Transverse colon (tissue), 4 donors: ENCODE results near the gene TCFL5. TPM values are rescaled to one million over a fixed set of nuclear protein-coding genes. Genes with fewer than 3 reads are reported as not detected.
A peak's percentile ranks its signal among the peaks of the same experiment; 100 is the strongest.

Experiments
- DNase-seq: peaks from one replicate; pipeline ENCODE4 v3.0.0-alpha.2; 2019
- H3K27ac ChIP-seq, 4 donors: fragments of 200-600 bp; sonication (generic); 2 replicates each; pipeline ENCODE4 v1.5.1; 2016 to 2018; ENCODE audit warnings: inconsistent platforms in 4 of 4
- H3K27me3 ChIP-seq: fragments of 200-600 bp; sonication (generic); 2 replicates; pipeline ENCODE4 v1.5.1; 2017; ENCODE audit warnings: inconsistent platforms
- H3K36me3 ChIP-seq, 4 donors: fragments of 200-600 bp; sonication (generic); 2 replicates each; pipeline ENCODE4 v1.5.1; 2017 to 2019; ENCODE audit warnings: inconsistent platforms in 4 of 4
- H3K4me1 ChIP-seq, 4 donors: fragments of 200-600 bp; sonication (generic); 2 replicates each; pipeline ENCODE4 v1.5.1; 2017 to 2020; ENCODE audit warnings: inconsistent platforms in 4 of 4
- H3K4me3 ChIP-seq, 4 donors: fragments of 200-600 bp; sonication (generic); 1 replicate in 1 of 4; 2 replicates in 3 of 4; pipeline versions ENCODE4 v1.5.1 to v1.6.1; 2017 to 2019; ENCODE audit warnings: inconsistent platforms in 4 of 4
- H3K9me3 ChIP-seq, 2 donors: fragments of 200-600 bp; sonication (generic); 2 replicates each; pipeline ENCODE4 v1.5.1; 2017 to 2019; ENCODE audit warnings: inconsistent platforms in 2 of 2
- EP300 ChIP-seq: sonication (generic); formaldehyde crosslinking; IDR thresholded peaks from one replicate; pipeline ENCODE4 v1.6.1; 2017; ENCODE audit warnings: antibody characterized with exemption, low read depth
- POLR2A ChIP-seq: fragments of 450-650 bp; IDR thresholded peaks from one replicate; pipeline ENCODE4 v1.6.1; 2016; ENCODE audit warnings: antibody characterized with exemption, mild to moderate bottlenecking, moderate library complexity
- POLR2AphosphoS5 ChIP-seq, 3 donors: sonication (generic); formaldehyde crosslinking; IDR thresholded peaks; one replicate each; pipeline ENCODE4 v1.6.1; 2016; ENCODE audit warnings: antibody characterized with exemption in 3 of 3
- WGBS, 2 donors: methylation state at CpG; one replicate each; pipeline ENCODE4 v1.1.5; 2018; ENCODE audit warnings: low coverage in 1 of 2; 5-methylcytosine and 5-hydroxymethylcytosine counted together
- in situ Hi-C, 4 donors: fragments of 200-750 bp; cut with MboI; loops; one replicate each; pipeline versions ENCODE4 v1.15.0 to v1.15.1; 2017; ENCODE audit warnings: low sequenced_read_pairs in 3 of 4, low pct_ligation_motif_present in 1 of 4, low pct_unique_long_range_greater_than_20kb in 1 of 4
- intact Hi-C: fragments of 100-400 bp; cut with DNase I; formaldehyde crosslinking; loops from one replicate; pipeline ENCODE4 v1.15.1; 2023; ENCODE audit warnings: low total_unique reads
- total RNA-seq, 4 donors: library from RNA; depleted of rRNA; stranded (reverse); fragments of >200 nt; gene quantifications; one replicate each; pipeline ENCODE4 v1.1.0, GENCODE V29; 2016
- TF ChIP-seq, protein P1 (sequence below), 5 experiments: fragments of 200-600 bp in 3 of 5; fragments of 450-650 bp in 2 of 5; sonication (generic) in 3 of 5; IDR thresholded peaks; 1 replicate in 2 of 5; 2 replicates in 3 of 5; pipeline ENCODE4 v1.5.1; 2016 to 2017; ENCODE audit warnings: antibody characterized with exemption in 5 of 5, inconsistent platforms in 3 of 5, mild to moderate bottlenecking in 2 of 5, moderate library complexity in 1 of 5

TCFL5 gene
- total RNA-seq, 4 donors from 2014 or later, result 5.2 to 19.9 (median 5.9) TPM

DNA sequence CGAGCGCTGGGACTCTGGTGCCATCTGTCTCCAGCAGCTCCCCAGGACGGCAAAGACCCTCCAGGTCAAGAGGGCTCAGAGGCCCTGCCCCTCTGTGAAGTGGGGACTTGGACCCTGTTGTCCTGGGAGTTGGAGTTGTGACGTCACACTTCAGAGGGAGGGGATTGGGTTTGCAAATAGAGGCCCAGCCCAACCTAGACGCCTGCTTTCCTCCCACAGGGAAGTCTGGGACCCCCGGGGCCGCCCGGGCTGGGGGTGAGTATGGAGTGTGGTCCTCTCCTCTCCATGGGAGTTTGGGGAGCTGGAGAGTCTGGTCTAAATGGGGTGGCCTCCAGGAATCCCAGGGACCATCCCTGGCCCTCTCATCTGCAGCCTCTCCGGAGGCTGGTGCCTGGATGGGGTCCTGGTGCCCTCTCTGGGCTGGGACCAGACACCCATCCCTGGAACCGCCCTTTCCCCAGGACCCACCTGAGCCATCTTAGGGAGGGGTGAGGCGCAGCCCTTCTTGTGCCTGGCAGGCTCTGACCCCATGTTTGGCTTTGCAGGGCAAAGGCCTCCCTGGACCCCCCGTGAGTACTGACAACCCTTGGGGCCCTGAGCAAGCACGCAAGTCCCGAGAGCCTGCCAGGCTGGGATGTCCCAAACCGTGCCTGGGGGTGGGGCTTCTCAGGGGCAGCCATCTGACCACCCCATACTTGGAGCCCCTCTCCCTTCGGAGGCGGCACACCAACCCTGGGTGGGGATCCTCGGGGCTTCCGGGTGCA is 40.5 kb downstream of the TCFL5 start:
- Histone ChIP-seq H3K9me3 (no peaks in the 10 kb centered on the region), H3K4me3 (no peak overlapping the region), H3K4me1 (peaks cover 25 to 38% (median 33%) of the 10 kb centered on the region in 4 donors), H3K36me3 (no peaks in the 10 kb centered on the region), H3K27me3 (peaks cover 46% of the 10 kb centered on the region), H3K27ac (no peak overlapping the region)
- TF ChIP-seq, protein P1, sequence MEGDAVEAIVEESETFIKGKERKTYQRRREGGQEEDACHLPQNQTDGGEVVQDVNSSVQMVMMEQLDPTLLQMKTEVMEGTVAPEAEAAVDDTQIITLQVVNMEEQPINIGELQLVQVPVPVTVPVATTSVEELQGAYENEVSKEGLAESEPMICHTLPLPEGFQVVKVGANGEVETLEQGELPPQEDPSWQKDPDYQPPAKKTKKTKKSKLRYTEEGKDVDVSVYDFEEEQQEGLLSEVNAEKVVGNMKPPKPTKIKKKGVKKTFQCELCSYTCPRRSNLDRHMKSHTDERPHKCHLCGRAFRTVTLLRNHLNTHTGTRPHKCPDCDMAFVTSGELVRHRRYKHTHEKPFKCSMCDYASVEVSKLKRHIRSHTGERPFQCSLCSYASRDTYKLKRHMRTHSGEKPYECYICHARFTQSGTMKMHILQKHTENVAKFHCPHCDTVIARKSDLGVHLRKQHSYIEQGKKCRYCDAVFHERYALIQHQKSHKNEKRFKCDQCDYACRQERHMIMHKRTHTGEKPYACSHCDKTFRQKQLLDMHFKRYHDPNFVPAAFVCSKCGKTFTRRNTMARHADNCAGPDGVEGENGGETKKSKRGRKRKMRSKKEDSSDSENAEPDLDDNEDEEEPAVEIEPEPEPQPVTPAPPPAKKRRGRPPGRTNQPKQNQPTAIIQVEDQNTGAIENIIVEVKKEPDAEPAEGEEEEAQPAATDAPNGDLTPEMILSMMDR (IDR thresholded peaks at IDR 0.05), result no peak
- TF ChIP-seq POLR2A, result no peak
- intact Hi-C loops (no loop called here), in situ Hi-C loops (no loop called here)
- WGBS, 2 donors, result 72% methylated on average over 19 of the region's 19 CpGs; no CpG with 5 or more reads in 1 of the 2 donors
- DNase-seq, result no peak

DNA sequence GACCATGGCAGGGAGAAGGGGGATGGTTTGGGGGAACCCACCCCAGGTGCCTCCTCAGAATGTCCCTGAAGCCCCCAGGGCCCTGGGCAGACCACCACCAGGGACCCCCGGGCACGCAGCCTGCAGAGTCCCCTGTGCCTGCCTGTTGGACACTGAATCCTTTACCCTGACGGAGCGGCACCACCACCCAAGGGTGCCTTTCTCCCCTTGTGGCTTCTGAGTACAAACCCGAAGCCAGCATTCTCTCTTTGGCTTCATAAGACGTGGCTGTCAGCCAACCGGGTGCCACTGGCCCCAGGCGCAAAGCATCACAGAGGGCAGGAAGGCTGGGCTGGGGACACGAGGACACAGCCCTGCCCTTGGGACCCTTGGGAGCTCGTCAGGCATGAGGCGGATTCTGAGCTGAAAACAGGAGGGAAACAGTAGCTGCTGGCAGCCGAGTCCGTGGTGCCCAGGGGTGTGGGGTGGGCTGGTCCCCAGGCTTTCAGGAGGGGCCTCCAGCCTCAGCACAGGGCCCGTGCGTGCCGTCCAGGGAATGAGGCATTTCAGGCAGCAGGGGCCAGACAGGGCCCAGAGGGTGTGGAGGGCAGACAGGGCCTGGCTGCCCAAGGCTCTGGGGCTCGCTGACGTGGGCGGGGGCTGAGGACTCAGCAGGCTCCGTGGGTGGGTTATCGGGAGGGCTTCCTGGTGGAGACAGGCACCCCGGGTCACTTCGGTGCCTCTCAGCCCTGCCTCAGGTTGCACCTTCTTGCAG is 41.2 kb downstream of the TCFL5 start:
- Histone ChIP-seq H3K36me3 (no peaks in the 10 kb centered on the region), H3K4me3 (no peak overlapping the region), H3K27me3 (peaks cover 53% of the 10 kb centered on the region), H3K4me1 (peaks cover 28 to 46% (median 39%) of the 10 kb centered on the region in 4 donors), H3K27ac (no peak overlapping the region), H3K9me3 (no peaks in the 10 kb centered on the region)
- 76% methylated on average over 14 of the region's 23 CpGs; no CpG with 5 or more reads in 1 of the 2 donors for WGBS, 2 donors
- DNase-seq, result no peak
- in situ Hi-C loops, result no loop called here
- intact Hi-C loops, result no loop called here
- no peak for TF ChIP-seq EP300
- TF ChIP-seq POLR2A, result no peak
- TF ChIP-seq, protein P1 (IDR thresholded peaks at IDR 0.05), result no peak
- no peak for TF ChIP-seq POLR2AphosphoS5 (IDR thresholded peaks at IDR 0.05)

- 56% methylated on average over 14 of the region's 16 CpGs; no CpG with 5 or more reads in 1 of the 2 donors for WGBS, 2 donors
- TF ChIP-seq, protein P1 (IDR thresholded peaks at IDR 0.05), result no peak
- TF ChIP-seq EP300 (no peak), POLR2A (no peak), POLR2AphosphoS5 (IDR thresholded peaks at IDR 0.05) (no peak)
- no peak for DNase-seq
- intact Hi-C loops, result no loop called here
- no peaks in the 10 kb centered on the region for H3K9me3 ChIP-seq
- peak overlapping the region in 1 of 4 donors; percentile 39 for H3K27ac ChIP-seq
- peaks cover 61% of the 10 kb centered on the region for H3K27me3 ChIP-seq
- no peak overlapping the region for H3K4me3 ChIP-seq
- in situ Hi-C loops, result no loop called here
- peaks cover 26 to 45% (median 35%) of the 10 kb centered on the region in 4 donors for H3K4me1 ChIP-seq
- no peaks in the 10 kb centered on the region for H3K36me3 ChIP-seq
Observed at GRCh38 chr20:62819494-62820174, 42.0 kb downstream of the TCFL5 start.
